ENCODE data around the gene MIEF1. TPM values are rescaled to one million over a fixed set of nuclear protein-coding genes. Genes with fewer than 3 reads are reported as not detected.

Gene MIEF1
- total RNA-seq, 1 experiment from 2014 or later, result 34.1 TPM

GRCh38 chr22:39469326-39469680, 32.8 kb upstream of the MIEF1 start:
- in situ Hi-C loops (cut with HindIII; ENCODE audit: low pct_unique_long_range_greater_than_20kb, low sequenced_read_pairs), result no loop called here
- DNase-seq (ENCODE audit: low read depth, low spot score), result no peak

DNA sequence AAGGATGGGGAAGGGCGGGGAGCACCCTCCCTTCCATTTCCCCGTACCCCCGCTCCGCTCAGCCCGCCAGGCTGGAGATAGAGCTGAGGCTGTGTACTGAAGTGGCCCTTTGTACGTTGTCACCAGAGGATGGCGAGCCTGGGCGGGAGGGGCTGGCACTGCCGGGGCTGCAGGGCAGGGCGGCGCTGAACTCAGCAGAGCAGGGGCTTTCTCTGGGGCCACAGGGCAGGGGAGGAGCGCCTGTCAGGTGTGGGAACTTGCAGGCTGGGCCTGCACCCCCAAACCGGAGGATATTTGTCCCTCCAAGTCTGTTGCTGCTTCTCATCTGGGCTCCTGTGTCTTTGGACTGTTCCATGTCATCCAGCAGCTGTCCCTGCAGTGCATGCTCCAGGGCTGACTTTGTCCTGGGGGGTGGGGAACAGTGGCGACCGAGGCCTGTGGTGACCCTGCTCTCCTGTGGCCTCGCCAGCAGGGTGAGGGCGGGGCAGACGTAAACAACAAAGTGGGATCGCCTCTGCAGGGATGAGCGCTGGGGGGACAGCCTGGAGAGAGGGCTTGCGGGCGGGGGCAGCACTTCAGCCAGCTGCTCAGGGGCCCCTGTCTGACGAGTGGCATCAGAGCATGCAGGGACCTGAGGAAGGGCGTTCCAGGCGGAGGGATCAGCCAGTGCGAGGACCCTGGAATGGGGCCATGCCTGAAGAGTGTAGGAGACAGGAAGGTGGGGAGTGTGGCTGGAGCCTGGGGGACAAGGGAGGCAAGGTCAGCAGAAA, 32.2 kb upstream of the MIEF1 start:
- no peak for DNase-seq (ENCODE audit: low read depth, low spot score)
- in situ Hi-C loops (cut with HindIII; ENCODE audit: low pct_unique_long_range_greater_than_20kb, low sequenced_read_pairs), result no loop called here

GRCh38 chr22:39470451-39471291, 31.4 kb upstream of the MIEF1 start:
- DNase-seq (ENCODE audit: low read depth, low spot score), result no peak
- in situ Hi-C loops (cut with HindIII; ENCODE audit: low pct_unique_long_range_greater_than_20kb, low sequenced_read_pairs), result no loop called here

DNA sequence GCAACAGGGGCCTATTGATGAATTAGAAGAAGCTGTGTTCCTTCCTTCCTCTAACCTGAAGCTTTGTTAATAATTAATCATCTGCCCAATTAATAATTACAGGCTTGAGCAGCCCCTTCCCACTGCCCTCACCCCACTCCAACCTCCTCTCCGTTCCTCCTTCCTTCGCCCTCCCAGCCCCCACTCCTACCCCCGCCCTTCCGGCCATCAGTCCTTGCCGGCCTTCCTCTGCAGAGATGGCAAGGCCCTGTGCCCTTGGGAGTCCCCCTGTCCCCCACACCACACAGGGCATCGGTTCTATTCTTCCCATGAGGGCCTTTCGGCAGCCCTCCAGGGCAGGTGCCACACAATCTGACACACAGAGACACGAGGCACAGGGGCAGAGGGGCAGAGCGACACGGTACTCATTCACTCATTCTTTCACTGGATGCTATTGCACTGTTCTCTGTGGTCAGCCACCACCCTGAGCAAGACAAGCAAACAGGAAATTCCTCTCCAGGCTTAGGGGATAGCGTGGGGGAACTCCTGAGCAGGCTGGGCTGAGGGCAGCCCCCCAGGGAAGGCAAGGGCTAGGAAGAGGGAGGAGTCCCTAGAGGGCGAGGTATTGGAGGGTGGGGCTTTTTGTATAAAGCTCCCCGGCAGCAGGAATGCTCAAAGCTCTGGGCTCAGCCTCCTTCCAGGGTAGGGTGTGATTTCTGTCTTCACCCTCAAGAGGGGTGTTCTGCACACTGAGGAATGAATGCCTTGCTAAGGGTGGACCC, 30.5 kb upstream of the MIEF1 start:
- in situ Hi-C loops (cut with HindIII; ENCODE audit: low pct_unique_long_range_greater_than_20kb, low sequenced_read_pairs), result no loop called here
- DNase-seq (ENCODE audit: low read depth, low spot score), result no peak

- DNase-seq (ENCODE audit: low read depth, low spot score), result no peak
- in situ Hi-C loops (cut with HindIII; ENCODE audit: low pct_unique_long_range_greater_than_20kb, low sequenced_read_pairs), result no loop called here
Observed at GRCh38 chr22:39472570-39473556, 29.2 kb upstream of the MIEF1 start.

DNA sequence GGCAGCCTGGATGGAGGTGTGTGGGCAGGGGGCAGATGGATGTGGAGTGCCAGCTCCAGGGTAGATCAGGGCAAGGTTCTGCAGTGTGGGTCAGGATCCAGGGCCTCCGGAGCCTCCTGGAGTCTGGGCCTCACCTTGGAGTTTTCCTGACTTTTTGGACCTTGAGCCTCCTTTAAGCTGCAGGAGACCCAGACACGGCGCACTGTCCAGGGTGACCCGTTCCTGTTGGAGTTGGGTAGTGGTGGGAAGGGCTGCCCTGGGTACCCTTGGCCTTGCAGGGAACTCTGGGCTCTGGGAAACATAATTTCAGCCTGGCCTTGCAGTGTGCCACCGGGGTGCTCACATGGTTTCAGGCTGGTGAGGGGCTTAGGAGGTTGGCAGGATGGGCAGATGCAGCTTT, 28.2 kb upstream of the MIEF1 start:
- in situ Hi-C loops (cut with HindIII; ENCODE audit: low pct_unique_long_range_greater_than_20kb, low sequenced_read_pairs), result no loop called here
- no peak for DNase-seq (ENCODE audit: low read depth, low spot score)

DNA sequence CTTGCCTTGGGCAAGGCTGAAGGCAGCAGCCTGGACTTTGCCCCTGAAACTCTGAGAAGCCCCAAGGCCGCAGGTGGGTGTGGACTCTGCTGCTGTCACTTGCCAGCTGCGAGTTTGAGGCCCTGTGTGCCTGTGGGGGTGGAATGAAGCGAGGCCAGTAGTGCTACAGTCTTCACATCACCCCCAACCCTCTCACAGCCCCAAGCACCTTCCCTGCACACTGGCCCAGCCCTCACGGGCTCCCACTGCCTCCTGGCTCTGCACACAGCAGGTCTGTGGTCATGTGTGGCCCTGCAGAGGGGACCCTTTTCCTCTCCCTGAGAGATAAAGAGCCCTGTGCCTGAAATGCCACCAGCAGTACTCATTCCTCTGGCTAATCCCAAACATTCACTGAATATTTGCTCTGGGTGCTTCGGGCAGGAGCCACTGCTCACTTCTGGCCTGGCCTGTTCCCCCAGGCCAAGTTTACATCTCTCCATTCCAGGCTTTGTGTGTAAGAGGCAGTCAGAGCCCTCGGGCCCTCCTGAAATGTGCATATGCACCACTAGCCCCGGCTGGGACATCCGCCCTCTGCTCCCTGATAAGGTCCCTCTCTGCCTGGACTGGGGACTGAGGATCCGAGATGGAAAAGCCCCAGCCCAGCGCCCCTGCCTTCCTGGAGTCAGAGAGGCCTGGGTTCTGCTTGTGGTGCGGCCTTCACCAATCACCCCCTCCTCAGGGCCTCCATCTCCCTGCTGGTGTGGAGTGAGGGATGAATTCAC, 27.6 kb upstream of the MIEF1 start:
- DNase-seq (ENCODE audit: low read depth, low spot score), result no peak
- in situ Hi-C loops (cut with HindIII; ENCODE audit: low pct_unique_long_range_greater_than_20kb, low sequenced_read_pairs), result no loop called here

DNA sequence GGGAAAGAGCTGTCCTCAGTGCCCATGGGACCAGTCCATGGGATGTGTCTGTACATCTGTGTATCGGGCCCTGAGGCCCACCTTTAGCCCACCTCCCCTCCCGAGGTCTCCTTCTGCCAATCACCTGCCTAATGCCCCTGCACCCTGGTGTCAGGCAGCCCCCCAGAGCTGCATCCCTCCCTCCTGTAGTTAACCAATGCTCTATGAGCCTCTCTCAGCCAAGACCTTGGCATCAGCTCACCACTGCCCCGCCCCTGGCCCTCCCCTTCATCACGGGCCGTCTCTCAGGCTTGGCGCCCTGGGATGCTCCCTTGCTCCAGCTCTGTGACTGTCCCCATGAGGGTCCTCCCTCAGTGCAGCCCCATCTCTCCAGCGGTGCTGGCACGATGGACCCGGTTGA, 26.8 kb upstream of the MIEF1 start:
- in situ Hi-C loops (cut with HindIII; ENCODE audit: low pct_unique_long_range_greater_than_20kb, low sequenced_read_pairs), result no loop called here
- DNase-seq (ENCODE audit: low read depth, low spot score), result no peak

GRCh38 chr22:39475902-39476301, 26.2 kb upstream of the MIEF1 start:
- in situ Hi-C loops (cut with HindIII; ENCODE audit: low pct_unique_long_range_greater_than_20kb, low sequenced_read_pairs), result no loop called here
- DNase-seq (ENCODE audit: low read depth, low spot score), result no peak

DNA sequence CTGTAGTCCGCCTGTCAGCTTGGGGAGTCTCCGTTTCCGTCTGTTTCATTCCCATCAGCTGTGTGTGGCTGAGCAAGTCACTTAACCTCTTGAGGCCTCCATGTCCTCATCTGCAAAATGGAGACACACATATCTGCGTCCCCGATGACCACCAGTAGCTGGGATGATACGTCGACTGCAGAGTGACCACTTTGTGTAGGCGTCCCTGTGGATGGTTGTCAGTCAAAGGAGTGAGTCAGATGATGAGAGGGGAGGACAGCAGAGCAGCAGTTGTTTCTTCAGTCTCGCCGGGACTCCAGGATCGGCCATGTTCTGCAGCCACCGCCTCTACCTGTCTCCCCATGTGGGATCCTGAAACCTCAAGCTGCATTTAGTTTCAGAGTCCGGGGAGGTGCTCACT, 25.4 kb upstream of the MIEF1 start:
- no peak for DNase-seq (ENCODE audit: low read depth, low spot score)
- in situ Hi-C loops (cut with HindIII; ENCODE audit: low pct_unique_long_range_greater_than_20kb, low sequenced_read_pairs), result no loop called here

DNA sequence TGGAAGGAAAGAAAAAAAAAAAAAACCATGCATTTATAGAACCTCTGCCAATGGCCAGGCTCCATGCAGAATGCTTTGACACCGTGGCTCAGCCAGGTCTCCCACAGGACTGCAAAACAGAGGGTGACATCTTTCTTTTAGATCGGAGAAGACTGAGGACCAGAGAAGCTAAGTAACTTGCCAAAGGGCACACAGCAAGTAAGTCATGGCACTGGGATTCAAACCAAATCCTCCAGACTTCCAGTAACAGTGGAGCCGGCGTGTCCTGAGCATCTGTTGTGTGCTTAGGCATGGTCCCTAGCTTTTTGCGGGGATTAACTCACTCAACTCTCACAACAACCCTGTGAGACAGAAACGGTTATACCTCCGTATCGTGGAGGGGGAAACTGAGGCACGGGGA, 24.5 kb upstream of the MIEF1 start:
- in situ Hi-C loops (cut with HindIII; ENCODE audit: low pct_unique_long_range_greater_than_20kb, low sequenced_read_pairs), result no loop called here
- no peak for DNase-seq (ENCODE audit: low read depth, low spot score)

DNA sequence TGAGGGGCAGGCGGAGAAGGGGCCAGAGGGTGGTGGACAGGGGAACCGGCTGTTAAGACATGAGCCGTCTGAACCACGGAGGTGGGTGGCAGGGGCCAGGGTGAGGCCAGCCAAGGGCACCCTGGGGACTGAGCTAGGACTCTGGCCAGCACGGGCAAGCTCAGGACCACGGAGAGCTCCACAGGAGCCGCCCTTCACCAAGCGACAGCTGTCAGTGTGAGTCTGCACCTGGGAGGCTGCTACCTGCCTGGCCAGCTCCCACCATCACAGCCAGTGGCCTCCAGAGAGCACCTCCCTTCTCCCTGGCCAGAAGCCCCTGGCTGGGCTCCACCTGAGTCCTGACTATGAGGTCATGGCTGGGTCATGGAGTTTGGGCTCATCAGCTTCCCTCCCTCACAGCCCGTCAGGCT, 23.6 kb upstream of the MIEF1 start:
- no peak for DNase-seq (ENCODE audit: low read depth, low spot score)
- in situ Hi-C loops (cut with HindIII; ENCODE audit: low pct_unique_long_range_greater_than_20kb, low sequenced_read_pairs), result no loop called here

DNA sequence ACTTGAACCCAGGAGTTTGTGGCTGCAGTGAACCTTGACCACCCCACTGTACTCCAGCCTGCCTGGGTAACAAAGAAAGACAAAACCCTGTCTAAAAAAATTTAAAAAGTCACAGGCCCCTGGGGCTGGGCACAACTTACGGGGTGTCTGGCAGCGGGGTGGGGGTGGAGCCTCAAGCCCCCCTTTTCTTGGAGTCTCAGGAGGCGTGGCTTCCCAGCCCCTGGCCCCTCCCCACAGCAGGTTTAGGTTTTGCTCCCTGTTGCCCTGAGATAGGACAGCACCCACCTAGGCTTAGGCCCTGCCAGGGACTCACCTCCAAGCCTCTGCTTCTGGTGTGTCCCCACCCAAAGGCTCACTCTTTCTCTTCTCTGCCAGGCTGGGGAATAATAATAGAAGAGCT, 22.8 kb upstream of the MIEF1 start:
- DNase-seq (ENCODE audit: low read depth, low spot score), result no peak
- in situ Hi-C loops (cut with HindIII; ENCODE audit: low pct_unique_long_range_greater_than_20kb, low sequenced_read_pairs), result no loop called here

GRCh38 chr22:39480557-39480956, 21.5 kb upstream of the MIEF1 start:
- in situ Hi-C loops (cut with HindIII; ENCODE audit: low pct_unique_long_range_greater_than_20kb, low sequenced_read_pairs), result no loop called here
- no peak for DNase-seq (ENCODE audit: low read depth, low spot score)

DNA sequence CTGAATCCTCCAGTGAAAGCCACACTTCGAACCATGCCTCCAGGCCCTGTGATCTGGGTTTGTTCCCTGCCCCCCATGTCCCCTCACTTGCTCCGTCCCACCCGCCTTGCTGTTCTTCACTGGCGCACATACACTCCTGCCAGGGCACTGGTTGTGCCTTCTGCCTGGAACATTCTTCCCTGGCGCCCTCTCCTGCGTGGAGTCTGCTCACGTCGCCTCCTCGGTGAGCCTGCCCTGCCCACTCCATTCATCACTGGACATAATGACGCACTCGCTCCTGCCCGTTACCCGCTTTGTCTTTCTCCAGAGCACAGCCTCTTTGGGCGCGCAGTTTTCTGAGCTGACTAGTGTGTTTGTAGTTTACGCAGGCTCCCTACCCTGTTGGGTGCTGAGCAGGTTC, 21.0 kb upstream of the MIEF1 start:
- in situ Hi-C loops (cut with HindIII; ENCODE audit: low pct_unique_long_range_greater_than_20kb, low sequenced_read_pairs), result no loop called here
- no peak for DNase-seq (ENCODE audit: low read depth, low spot score)

- in situ Hi-C loops (cut with HindIII; ENCODE audit: low pct_unique_long_range_greater_than_20kb, low sequenced_read_pairs), result no loop called here
- DNase-seq (ENCODE audit: low read depth, low spot score), result no peak
Observed at GRCh38 chr22:39481595-39481994, 20.5 kb upstream of the MIEF1 start.

DNA sequence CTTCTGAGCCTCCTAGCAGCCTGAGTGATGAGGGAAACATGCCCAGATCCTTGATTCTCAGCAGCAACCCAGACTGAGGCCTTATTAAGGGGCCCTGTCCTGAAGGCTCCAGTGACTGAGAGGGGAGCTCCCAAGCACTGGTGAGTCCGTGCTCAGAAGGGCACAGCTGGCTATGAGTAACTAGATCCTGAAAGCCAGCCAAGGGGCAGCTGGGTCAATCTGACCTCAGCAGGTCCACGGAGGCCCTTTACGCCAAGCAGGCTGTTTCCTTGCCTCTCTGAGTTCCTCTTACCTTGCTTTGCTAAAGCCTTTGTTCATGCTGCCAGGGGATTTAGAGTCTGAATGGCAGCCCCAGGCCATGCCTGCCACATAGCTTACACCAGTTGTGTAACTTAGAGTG, 19.3 kb upstream of the MIEF1 start:
- in situ Hi-C loops (cut with HindIII; ENCODE audit: low pct_unique_long_range_greater_than_20kb, low sequenced_read_pairs), result no loop called here
- no peak for DNase-seq (ENCODE audit: low read depth, low spot score)
